ENCODE results near the gene CAPN1. TPM values are rescaled to one million over a fixed set of nuclear protein-coding genes. Genes with fewer than 3 reads are reported as not detected.
A peak's percentile ranks its signal among the peaks of the same experiment; 100 is the strongest.

CAPN1 gene
- total and polyA plus RNA-seq, 2 of the 13 experiments (the other 11 are each of a cell fraction or from before 2014, with no cell fraction given), result 57.3 to 82.6 TPM

DNA sequence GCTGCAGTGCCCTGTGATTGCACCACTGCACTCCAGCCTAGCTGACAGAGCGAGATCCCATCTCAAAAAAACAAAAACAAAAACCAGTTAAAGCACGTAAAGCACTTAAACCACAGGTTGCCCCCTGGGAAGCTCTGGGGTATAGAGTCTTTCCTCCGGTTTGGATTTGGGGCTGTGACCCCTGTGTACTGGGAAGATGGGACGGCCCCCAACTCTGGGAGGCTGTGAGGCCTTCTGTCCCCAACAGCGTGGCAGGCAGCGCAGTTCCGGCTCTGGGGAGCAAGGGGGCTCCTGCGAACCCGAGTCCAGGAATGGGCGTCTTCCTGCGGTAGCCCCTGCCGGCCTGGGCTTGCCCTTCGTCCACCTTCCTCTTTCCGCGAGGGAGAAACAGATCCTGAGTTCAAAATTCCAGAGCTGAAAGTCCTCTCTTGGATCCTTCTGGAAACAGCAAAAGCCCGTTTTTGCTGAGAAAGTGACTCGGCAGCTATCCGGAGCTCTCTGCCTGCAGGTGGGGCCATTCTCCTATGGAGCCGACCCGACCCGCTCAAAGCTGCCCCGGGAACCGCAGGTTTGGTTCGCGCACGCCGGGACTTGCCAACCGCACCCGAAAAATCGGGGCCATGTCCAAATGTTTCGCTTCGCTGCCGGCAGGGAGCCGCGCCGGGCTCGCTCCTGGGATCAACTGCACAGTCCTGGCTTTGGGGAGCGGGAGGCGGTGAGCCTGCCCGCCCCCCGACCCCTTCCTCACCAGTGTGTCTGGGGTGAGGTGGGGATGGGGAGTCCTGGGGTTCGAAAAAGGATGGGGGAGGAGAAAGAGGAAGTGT, 43.8 kb downstream of the CAPN1 start:
- Histone ChIP-seq H3K4me3 (replicated peaks in 1 of 3; ENCODE audit: insufficient read depth in 1 of 3, low read depth in 2 of 3, low read length in 3 of 3) (peak overlapping the region; percentile 66 to 79 (median 66)), H3K9me3 (ENCODE audit: low read length) (no peaks in the 10 kb centered on the region), H3K79me2 (ENCODE audit: insufficient read depth, low read length) (no peaks in the 10 kb centered on the region), H3K27ac (ENCODE audit: extremely low read length, insufficient read depth, low read length) (no peak overlapping the region), H3K9ac (ENCODE audit: insufficient read depth, low read depth, low read length) (peak overlapping the region; percentile 67), H3K36me3 (replicated peaks in 1 of 2; ENCODE audit: control insufficient read depth in 1 of 2, insufficient read depth in 2 of 2, low read length in 2 of 2) (no peaks in the 10 kb centered on the region), H3K27me3 (ENCODE audit: control insufficient read depth in 1 of 2, insufficient read depth in 2 of 2, low read length in 2 of 2) (peaks cover 0 to 8% of the 10 kb centered on the region in 2 experiments; a peak in 1 of 5 replicates), H3K4me2 (ENCODE audit: low read depth, low read length) (peak overlapping the region; percentile 91), H4K20me1 (ENCODE audit: insufficient read depth, low read length) (no peaks in the 10 kb centered on the region), H3K4me1 (ENCODE audit: insufficient read depth, low read length) (peaks cover 19% of the 10 kb centered on the region), H2AFZ (ENCODE audit: low read length) (peak overlapping the region; percentile 85)
- WGBS (ENCODE audit: low lambda C conversion rate), result 2% methylated on average over 18 of the region's 42 CpGs
- FAIRE-seq, result no peak
- ChIA-PET CTCF (ENCODE audit: low intra/inter-chr PET ratio, low total read pairs) (interaction anchor here (1.0 to 2.2 kb wide), 5 partner anchors 21 to 90 kb away, joined by 3 to 20 read pairs (median 4); partner anchors contain the start of gene CDC42EP2), POLR2A (interaction anchor here (0.7 to 2.4 kb wide), 10 partner anchors 25 to 116 kb away, joined by 3 to 10 read pairs (median 6); partner anchors contain the start of genes CAPN1, CDC42EP2, DPF2 and FAU)
- peak; percentile 47 for DNase-seq (ENCODE audit: low spot score)
- BruUV-seq (replicated peaks), result no TSS peak
- peak; percentile 92 for ATAC-seq
- intact Hi-C loops (cut with micrococcal nuclease; ENCODE audit: unreplicated experiment) (loop anchor here (1.0 kb wide), 1 partner anchor 25 kb away; no protein-coding TSS in a partner anchor), in situ Hi-C loops (cut with HindIII; ENCODE audit: extremely low pct_ligation_motif_present, low pct_unique_long_range_greater_than_20kb) (no loop called here)
- TF ChIP-seq ZNF350 (CRISPR knock-in tag; IDR thresholded peaks at IDR 0.05; ENCODE audit: borderline replicate concordance, low read depth) (peak; percentile 55; the same call in 1 of the 2 replicates), BORCS8-MEF2B (CRISPR knock-in tag; IDR thresholded peaks at IDR 0.05) (peak; percentile 66; the same call in 1 of the 2 replicates), RARG (CRISPR knock-in tag; IDR thresholded peaks at IDR 0.05; ENCODE audit: low read depth) (no peak), FOXM1 (CRISPR knock-in tag; IDR thresholded peaks at IDR 0.05) (no peak), FOXC1 (CRISPR knock-in tag; IDR thresholded peaks at IDR 0.05; ENCODE audit: borderline replicate concordance) (no peak), ZMAT3 (CRISPR knock-in tag; conservative IDR thresholded peaks at IDR 0.05) (no peak), ZBTB7A (CRISPR knock-in tag; IDR thresholded peaks at IDR 0.05) (no peak), RBAK (CRISPR knock-in tag; IDR thresholded peaks at IDR 0.05) (no peak), CREM (IDR thresholded peaks at IDR 0.05) (no peak), CREM (CRISPR knock-in tag; IDR thresholded peaks at IDR 0.05) (no peak), ZNF207 (IDR thresholded peaks at IDR 0.05; ENCODE audit: borderline replicate concordance) (no peak), NR3C1 (CRISPR knock-in tag; IDR thresholded peaks at IDR 0.05) (no peak), SNAPC2 (CRISPR knock-in tag; IDR thresholded peaks at IDR 0.05) (no peak), ZNF891 (CRISPR knock-in tag; IDR thresholded peaks at IDR 0.05) (0 out of 2 replicates have a peak, but pooled peaks have one; percentile 34), ZFP37 (CRISPR knock-in tag; IDR thresholded peaks at IDR 0.05; ENCODE audit: borderline replicate concordance) (no peak), NR2C2 (CRISPR knock-in tag; IDR thresholded peaks at IDR 0.05; ENCODE audit: borderline replicate concordance) (no peak; the same call in 1 of the 2 replicates), CBX1 (IDR thresholded peaks at IDR 0.05; ENCODE audit: low read depth) (no peak)
- TF ChIP-seq, protein P1, sequence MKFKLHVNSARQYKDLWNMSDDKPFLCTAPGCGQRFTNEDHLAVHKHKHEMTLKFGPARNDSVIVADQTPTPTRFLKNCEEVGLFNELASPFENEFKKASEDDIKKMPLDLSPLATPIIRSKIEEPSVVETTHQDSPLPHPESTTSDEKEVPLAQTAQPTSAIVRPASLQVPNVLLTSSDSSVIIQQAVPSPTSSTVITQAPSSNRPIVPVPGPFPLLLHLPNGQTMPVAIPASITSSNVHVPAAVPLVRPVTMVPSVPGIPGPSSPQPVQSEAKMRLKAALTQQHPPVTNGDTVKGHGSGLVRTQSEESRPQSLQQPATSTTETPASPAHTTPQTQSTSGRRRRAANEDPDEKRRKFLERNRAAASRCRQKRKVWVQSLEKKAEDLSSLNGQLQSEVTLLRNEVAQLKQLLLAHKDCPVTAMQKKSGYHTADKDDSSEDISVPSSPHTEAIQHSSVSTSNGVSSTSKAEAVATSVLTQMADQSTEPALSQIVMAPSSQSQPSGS (CRISPR knock-in tag; IDR thresholded peaks at IDR 0.05), result no peak
- TF ChIP-seq, protein P2, sequence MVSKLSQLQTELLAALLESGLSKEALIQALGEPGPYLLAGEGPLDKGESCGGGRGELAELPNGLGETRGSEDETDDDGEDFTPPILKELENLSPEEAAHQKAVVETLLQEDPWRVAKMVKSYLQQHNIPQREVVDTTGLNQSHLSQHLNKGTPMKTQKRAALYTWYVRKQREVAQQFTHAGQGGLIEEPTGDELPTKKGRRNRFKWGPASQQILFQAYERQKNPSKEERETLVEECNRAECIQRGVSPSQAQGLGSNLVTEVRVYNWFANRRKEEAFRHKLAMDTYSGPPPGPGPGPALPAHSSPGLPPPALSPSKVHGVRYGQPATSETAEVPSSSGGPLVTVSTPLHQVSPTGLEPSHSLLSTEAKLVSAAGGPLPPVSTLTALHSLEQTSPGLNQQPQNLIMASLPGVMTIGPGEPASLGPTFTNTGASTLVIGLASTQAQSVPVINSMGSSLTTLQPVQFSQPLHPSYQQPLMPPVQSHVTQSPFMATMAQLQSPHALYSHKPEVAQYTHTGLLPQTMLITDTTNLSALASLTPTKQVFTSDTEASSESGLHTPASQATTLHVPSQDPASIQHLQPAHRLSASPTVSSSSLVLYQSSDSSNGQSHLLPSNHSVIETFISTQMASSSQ (IDR thresholded peaks at IDR 0.05; ENCODE audit: low read depth), result no peak
- TF ChIP-seq, protein P2 (CRISPR knock-in tag; IDR thresholded peaks at IDR 0.05; ENCODE audit: borderline replicate concordance), result no peak
